ENCODE results near the gene EPB41.
"Not testable (repeated sequence)": the region's sequence is repeated elsewhere in the genome, so short reads cannot be mapped to it uniquely, and the experiment has no call there.

Gene EPB41

DNA sequence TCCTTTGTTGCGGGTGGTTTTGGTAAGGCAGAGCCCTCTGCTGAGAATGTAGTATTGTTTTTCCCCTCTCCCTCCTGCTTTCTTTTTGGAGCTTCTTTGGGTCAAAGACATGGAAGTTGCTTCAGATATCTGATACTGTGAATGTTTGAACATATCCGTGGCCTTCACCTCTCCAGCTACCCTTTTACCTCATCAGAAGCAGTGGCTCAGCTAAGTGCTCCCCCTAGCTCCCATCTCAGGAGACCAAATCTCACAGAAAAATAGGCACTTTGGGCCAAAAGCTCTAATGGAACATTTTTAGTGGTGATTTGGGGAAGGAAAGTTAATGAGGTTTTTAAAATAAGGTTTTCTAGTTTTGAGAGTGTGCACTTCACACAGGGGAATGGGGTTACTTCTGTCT is 203.0 kb downstream of the EPB41 start:
- no peak for DNase-seq

DNA sequence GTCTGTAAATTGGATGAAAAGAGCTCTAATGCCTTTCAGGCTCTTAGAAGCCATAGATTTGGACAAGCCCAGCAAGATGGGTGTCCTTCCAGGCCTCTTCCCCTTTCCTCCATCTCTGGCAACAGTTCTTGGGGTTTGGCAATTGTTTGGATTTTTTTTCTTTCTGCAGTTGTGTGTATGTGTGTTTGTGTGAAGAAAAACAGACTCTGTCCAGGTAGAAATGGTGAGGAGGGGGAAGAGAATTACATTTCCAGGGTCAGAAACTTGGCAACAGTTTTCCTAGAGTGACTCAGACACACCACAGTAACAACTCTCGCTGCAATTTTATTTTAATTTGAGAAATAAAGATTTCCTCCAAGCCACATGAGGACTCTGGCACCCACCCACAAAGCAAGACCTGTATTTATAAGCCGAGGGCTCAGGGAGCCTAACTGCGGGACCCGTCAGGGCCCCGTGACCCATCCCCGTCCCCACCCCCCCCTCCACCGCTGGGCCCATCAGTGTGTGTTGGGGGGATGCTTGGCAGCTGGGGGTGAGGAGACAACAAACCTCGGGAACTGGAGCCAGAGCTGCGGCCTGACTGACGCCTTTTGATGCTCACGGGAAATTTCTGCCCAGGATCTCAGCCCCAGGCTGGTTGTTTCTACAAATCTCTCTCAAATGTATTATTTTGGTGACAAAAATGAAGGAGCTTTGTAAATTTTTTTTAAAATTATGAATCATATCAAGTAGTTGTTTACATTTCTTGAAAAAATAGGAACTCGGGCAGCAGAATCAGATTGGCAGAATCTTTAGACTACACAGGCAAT is 205.0 kb downstream of the EPB41 start:
- no peak for DNase-seq

DNA sequence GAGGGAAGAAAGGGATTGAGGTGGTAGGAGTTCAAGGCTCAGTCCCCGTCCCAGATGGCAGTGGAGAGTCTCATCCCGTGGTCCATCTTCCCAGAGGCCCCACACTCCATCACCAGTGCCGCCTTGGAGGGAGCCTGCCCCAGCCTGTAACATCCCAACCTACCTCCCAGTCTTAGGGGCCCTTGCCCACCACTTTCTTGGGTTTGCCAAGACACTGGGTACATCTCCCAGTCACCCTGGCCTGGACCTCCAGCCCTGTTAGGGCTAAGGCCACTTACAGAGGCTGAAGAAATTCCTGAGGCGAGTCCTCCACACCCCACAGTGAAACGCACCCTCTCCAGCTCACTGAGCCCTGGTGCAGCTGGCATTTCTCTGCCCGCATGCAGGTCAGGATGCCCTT is 206.0 kb downstream of the EPB41 start:
- DNase-seq, result no peak

DNA sequence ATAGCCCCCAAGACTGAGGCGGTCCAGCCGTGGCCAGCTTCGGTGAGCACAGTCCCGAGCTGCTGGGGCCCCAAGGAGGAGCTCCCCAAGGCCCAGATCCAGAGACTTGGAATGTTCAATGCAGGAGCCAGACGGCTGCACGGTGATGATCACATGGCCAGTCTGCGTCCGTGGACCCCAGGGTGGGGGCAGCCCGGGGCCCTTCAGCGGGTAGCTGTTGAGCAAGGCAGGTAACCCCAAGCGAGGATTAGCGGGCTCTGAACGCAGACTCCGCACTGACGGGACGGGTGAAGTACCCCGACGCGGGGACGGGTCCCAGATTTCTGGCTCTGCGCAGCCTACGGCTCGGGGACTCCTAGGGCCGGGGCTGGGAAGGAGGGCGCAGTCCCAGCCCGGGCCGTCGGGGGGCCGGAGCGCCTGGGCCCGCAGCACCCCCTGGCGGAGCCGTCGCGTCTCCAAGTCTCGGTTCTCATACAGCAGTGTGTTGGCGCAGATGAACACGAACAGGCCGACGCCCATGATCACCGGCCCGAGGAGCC is 206.6 kb downstream of the EPB41 start:
- DNase-seq, result no peak

DNA sequence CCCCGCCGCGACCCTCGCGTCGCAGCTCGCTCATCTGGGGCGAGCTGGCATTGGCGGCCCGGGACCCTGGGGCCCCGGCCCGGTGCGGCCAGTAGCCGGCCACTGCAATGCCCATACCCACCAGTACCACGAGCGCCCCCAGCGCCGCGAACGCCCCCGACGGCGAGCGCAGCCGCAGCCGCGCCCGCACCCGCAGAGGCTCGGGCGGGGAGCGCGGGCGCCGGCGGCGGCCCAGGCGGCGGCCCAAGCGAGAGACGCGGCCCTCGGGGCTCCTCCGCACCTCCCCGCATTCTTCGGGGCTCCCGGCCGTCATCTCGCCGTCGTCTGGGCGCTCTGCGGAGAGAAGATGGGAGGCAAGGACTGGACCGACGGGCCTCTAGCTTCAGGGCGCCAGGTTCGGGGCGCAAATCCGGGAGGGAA is 207.2 kb downstream of the EPB41 start:
- no peak for DNase-seq

DNA sequence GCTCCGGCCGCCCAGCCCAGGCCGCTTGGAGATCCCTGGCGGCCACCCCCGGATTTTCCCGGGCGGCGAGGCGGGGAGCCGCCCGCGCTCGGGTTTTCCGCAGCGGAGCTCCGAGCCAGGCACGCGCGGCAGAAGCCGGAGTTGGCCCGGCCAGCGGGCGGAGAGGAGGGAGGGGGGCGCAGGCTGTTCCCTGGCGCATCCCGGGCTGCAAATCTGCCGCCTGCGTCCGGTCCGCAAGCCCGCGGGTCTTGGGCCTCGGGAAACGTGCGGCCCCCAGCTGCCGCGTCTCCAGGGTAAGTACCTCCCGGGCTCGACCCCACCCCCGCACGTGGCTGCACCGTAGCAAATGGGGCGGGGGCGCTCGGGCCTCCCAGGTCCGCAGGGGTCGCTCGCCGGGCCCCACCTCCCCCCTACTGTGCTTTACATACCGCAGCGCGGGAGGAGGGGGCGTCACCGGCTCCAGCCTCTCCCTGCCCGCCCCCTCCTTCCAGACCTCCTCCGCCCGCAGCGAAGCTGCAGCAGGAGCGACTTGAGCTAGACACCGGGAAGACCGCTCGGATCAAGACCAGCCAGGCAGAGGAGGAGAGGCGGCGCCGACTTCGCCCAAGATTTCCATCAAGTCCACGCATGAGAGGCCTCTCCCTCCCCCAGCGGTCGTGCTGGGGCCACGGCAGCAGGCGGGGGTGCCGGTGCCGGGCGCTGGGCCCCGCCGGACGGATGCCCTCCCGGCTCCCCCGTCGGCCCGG is 207.7 kb downstream of the EPB41 start:
- no peak for DNase-seq

DNA sequence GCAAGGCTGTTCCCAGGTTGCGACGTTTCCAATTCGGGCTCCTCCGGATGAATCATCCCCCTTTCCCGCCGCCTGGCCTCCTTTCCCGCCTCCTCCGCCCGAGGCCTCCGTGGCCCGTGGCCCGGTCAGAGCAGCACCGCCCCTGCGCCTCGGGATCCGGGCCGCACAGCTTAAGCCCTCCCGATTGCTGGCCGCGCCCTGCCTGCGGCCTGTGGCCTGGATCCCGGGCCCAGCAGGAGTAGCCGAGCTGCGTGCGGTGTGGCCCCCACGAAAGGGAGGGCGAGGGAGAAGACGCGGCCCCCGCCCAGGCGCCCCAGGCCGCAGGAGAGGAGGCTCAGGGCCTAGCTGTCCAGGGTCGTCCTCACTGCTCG is 208.3 kb downstream of the EPB41 start:
- DNase-seq, result no peak

DNA sequence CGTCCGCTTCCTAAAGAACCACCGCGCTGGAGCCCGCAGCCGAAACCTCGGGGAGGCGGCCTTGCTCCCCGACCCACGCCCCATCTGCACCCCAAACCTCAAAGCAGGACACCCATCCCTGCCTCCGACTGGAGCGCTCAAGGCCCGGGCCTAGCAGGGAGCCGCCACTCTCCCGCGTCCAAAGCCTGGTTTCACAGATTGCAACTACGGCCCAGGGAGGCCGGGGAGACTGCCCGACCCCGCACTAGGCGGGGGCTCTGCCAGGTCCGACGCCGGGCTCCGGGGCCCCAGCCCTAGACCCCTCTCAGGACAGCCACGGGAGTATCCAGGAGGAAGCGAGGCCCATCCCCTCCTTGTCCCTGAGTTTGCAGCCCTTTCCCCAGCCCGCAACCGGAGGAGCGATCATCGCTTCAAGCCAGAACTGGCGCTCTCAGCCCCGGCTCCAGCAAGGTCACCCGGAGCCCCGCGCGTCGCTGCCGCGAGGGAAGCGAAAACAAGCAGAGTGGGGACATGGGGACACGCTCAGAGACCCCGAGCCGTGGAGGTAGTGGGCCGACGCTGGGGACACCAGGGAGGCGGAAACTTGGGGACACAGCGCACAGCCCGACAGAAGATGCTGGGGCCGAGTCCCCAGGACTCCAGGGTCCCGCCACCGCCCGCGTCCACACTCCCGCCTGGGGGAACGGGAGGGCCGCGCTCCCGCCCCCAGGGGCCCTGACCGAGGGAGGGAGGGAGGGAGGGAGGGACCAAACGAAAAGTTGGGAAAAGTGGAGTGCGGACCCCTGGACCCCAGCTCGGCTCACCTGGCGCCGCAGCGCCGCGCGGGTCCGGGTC is 208.9 kb downstream of the EPB41 start:
- no peak for DNase-seq

DNA sequence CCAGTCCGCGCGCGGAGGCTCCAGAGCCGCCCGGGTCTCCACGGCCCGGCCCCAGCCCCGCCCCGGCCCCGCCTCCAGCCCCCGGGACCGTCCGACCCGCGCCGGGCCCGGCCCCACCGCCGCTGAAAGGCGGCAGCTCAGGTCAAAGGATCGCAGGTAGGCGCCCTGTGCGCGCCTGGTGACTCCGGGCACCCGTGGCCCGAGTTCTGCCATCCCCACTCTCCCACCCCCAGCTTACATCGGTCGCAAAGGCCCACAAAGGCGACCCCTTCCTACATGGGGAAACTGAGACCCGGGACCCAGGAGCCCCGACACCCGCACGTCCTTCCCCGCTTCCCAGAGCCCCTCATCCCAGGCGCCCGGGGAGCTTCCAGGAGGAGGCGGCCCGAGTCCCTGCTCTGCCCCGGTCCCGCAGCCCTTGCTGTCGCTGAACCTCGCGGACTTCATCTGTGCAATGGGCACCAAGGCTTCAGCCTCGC is 209.6 kb downstream of the EPB41 start, which contains the start of gene TMEM200B:
TSS of gene TMEM200B (minus strand) at position 17 of the 479 bp plus-strand sequence. CDS start 2,075 bp downstream, outside the sequence.
- no peak for DNase-seq

DNA sequence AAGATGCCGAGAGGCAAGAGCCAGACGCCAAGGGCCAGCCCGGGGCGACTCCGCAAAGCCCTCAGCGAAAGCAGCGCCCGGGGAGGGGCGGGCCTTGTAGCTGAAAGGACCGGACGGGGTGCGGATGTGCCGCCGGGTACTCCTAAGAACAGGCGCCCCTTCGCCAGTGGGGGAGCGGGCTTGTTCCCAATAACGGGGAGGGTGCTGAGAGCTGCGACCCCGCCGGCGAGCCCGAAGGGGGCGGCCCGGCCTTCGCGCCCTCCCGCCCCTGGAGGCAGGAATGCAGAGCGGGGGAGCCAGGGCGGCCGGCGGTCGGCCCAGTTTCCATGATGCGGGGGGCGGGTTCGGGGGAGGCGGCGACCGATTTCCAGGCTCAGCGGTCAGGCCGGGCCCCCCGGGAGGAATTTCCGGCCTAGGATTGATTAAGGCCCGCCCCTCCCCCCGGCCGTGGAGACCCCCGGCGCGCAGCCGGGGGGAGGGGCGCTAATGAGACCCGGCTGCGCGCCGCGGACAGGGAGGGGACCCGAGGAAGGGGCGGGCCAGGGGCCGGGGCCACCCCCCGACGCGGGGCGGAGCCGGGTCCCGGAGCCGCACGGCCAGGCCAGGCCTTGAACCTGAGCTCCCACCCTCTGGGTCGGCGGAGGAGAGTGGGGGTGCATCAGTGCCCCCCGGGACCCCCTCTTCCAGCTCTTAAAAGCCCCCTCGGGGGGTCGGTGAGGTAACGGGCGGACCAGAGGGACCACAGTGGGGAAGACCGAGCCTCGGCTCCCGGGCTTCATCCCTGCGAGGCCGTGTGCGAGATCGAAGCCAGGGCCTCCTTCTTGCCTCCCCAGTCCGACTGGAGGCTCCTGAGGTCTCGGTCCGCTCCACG is 210.2 kb downstream of the EPB41 start:
- peak; percentile 31 for DNase-seq

DNA sequence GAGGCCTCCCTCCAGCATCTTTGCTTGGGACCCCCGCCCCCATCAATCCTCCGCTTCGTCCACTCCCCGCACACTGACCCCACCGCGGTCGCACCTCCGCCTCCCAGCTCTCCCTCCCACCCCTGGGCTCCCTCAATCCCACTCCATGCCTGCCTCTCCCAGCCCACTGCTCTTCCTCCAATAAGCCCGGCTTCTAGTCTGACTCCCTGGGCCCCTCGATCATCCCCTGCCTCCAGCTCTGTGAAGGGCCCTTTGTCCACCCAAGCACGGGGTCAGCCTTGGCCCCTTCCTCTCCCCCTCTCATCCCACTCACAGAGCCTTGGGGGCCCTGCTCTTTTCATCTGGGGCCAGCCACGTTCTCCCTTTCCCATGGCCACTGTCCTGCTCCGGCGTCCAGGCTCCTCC is 210.9 kb downstream of the EPB41 start:
- DNase-seq, result no peak

DNA sequence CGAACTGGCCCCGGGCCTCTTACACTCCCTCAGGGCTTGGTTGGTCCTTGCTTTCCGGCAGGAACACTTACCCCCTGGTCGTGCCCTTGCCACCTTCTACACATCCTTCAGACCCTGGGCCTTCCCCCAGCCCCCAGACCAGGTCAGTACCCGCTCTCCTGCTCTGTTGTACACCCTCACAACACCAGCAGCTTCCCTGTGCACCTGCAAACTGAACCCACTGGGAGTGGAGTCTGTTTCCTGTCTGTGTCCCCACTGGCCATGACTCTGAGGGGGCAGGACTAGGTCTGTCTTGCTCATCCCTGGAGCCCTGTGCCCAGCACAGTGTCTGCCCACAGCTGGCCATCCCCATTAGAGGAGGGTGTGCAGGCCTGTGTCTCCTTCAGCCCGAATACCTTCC is 211.4 kb downstream of the EPB41 start:
- DNase-seq, result no peak

DNA sequence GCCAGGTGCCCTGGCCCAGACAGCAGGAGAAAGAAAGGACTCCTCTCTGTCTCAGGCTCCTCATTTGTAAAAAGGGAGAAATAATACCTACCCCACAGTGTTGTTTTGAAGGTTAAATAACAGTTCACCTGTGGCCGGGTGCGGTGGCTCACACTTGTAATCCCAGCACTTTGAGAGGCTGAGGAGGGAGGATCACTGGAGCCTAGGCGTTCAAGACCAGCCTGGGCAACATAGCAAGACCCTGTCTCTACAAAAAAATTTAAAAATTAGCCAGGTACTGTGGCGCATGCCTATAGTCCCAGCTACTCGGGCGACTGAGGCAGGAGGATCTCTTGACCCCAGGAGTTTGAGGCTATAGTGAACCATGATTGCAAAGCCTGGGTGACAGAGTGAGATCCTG is 211.8 kb downstream of the EPB41 start:
- no peak for DNase-seq

DNA sequence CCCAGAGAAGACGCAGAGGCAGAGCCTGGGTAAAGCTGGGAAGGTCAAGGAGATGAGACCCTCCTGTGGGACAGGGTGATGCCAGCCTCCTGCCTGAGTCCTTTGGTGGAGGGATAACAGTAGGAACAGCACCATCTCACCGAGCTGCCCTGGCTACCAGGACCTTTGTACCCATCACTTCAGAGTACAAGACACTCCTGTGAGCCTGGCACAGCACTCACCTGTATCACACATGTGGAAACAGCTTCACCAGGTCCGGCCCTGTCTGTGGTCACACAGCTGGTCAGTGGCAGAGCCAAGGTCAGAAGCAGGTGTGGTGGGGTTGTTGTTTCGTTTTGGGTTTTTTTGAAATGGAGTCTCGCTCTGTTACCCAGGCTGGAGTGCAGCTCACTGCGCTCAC is 214.4 kb downstream of the EPB41 start:
- DNase-seq, result no peak

DNA sequence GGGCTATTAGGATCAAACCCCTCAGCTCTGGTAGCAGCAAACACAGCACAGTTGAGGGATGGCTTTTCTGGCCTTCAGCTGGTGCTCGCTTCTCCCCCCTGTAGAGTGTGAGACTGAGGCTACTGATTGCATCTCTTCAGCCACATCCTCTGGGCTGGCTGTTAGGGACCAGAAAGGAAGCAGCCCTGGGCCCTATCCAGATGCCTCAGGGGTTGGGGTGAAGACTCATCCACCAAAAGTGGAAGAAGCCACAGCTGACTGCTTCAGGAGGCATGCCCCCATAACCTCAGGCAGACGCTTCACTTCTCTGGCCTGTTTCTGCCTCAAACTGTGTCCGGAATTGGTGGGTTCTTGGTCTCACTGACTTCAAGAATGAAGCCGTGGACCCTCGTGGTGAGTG is 215.5 kb downstream of the EPB41 start:
- DNase-seq, result no peak

DNA sequence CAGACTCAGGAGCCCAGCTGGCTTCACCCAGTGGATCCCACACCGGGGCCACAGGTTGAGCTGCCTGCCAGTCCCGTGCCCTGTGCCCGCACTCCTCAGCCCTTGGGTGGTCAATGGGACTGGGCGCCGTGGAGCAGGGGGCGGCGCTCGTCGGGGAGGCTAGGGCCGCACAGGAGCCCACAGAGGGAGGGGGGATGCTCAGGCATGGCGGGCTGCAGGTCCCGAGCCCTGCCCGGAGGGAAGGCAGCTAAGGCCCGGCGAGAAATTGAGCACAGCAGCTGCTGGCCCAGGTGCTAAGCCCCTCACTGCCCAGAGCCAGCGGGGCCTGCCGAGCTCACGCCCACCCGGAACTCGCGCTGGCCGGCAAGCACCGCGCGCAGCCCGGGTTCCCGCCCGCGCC is 216.7 kb downstream of the EPB41 start:
- DNase-seq, result not testable (repeated sequence)

DNA sequence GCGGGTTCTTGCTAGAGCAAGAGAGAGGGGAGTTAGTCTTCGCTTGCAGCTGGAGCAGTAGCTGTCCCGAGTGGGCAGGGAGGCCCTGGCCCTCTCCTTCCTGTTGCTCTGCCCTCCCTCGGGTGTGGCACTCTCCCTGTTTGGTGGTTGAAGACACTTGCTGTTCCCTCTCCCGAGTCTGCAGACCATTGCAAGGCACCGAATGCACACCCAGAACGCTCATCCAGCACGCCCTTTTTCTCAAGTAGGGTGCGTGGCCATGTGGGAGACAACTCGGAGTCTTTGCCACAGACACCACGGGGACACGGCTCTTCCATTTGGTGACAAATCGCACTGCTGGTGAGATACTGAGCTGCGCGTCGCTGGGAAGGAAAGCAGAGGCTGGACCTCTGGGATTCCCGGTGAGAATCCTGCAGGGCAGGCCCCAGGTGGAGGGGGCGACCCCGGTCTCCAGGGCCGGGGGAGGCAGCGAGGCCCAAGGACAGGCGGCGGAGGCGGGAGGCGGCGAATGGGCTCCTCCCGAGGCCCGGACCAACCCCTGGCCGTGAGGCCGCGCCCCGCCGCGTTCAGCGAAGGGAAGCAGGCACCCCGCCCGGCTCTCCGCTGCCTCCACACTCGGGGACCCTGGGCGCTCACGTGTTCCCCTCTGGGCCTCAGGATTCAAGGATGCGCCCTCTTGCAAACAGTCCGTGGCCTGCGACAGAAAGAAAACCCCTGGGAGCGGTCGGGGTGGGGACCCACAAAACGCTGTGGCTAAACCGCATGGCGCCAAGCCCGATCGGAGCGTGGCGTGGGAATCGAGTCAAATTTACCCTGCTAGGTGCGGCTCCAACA is 219.7 kb downstream of the EPB41 start:
- DNase-seq, result no peak

DNA sequence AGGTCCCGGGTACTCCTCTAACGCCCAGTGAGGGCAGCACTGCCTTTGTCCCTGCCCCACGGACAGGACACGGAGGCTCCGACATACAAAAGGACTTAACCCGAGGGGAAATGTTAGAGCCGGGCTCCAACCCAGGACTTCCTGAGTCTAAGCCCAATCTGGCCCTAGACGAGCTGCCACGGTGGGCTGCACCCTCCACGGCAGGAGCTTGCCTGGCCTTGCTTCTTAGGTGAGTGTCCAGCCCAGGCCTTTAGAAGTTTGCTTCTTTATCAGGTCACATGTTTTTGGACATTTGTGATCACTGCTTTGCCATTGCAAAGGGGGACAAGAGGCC is 220.3 kb downstream of the EPB41 start:
- DNase-seq, result no peak

DNA sequence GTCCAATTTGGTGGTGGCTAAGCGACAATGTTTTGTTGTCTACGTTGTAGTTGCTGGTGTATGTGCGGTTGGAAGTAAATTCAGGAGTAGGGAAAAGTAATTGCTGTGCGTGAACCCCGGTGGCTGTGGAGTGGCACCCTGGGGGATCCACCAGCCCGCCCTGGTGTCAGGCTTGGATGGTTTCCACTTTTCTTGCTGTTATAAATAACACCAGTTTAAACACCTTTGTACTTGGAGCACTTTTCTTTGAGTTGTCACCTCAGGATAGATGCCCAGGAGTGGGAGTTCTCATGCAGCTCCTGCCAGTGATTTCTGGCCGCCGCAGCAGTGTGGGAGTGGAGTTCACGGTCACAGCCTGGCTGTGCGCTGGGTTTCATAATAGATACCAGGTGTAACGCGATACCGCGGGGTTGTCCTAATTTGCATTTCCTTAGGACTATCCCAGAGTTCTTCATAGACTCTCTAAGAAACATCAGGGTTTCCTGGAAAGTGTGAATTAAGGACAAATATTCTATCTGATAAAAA is 222.1 kb downstream of the EPB41 start:
- DNase-seq, result peak; percentile 51

DNA sequence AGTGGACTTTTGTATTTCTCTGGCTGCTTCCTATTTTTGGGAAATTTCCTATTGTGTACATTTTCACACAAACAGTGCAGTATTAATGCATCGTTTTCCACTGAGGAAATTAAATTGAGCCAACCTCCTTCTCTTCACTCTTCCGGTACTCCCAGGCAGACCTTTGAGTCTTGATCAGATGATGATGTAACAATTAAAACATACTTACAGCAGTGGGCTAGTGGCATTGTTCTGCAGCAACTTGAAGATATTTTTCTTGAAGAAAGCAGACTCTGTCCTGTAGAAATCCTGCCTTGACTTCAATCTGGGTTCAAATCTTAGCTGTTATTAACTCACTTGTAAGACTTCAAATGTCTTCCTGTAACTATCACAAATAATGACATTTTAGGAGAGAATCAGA is 228.3 kb downstream of the EPB41 start:
- no peak for DNase-seq

DNA sequence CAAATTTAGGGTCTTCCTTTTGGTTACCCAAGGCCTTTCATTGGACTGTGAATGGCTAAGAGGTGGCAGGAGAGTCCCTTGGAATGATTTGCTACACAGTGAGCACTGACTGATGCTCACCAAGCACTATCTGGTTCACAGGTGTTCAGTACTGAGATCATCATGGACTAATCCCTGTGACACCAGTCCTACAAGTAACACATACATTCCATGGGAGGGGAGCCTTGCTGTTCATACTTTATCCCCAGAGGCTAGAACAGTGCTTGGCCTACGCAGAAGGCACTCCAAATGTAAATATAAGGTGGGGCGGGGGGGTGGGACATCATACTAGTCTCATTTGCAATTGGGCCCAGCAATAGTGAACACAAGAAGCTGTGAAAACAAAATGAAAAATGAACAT is 229.8 kb downstream of the EPB41 start:
- no peak for DNase-seq

Measured in kidney glomerular epithelial cell (primary cell).